Left ventricle myocardium inferior (tissue), 1 donor: ENCODE results near the gene PRSS37. TPM values are rescaled to one million over a fixed set of nuclear protein-coding genes. Genes with fewer than 3 reads are reported as not detected.

ENCODE experiments used
- DNase-seq: peaks from one replicate; pipeline ENCODE4 v3.0.0-alpha.2; 2020
- H3K27ac ChIP-seq: fragments of 200-600 bp; replicated peaks from 2 replicates; pipeline ENCODE4 v1.8.0; 2021
- H3K27me3 ChIP-seq: fragments of 200-600 bp; 2 replicates; pipeline ENCODE4 v1.8.0; 2021; ENCODE audit warnings: low read depth
- H3K36me3 ChIP-seq: fragments of 200-600 bp; 2 replicates; pipeline ENCODE4 v1.8.0; 2021
- H3K4me1 ChIP-seq: fragments of 200-600 bp; 2 replicates; pipeline ENCODE4 v1.8.0; 2021
- H3K4me3 ChIP-seq: fragments of 200-600 bp; 2 replicates; pipeline ENCODE4 v1.8.0; 2021; ENCODE audit warnings: mild to moderate bottlenecking, moderate library complexity
- H3K9me3 ChIP-seq: fragments of 200-600 bp; replicated peaks from 2 replicates; pipeline ENCODE4 v1.8.0; 2021
- CTCF ChIP-seq: fragments of 200-600 bp; IDR thresholded peaks from 2 replicates; pipeline ENCODE4 v1.8.0; 2021; ENCODE audit warnings: antibody characterized with exemption, mild to moderate bottlenecking, borderline replicate concordance
- intact Hi-C: fragments of 100-400 bp; cut with micrococcal nuclease; formaldehyde crosslinking; loops from one replicate; pipeline ENCODE4 v1.11.0; 2022
- long read RNA-seq: library from polyadenylated mRNA; unstranded; transcript quantifications from one replicate; pipeline ENCODE4 v2.0.0, GENCODE V29; 2021
- total RNA-seq: library from RNA; stranded (reverse); fragmentation: NEBNext Ultra II Directional; extraction: Animal tissue kit (Norgen Biotek cat#: 25700); gene quantifications from one replicate; pipeline ENCODE4 v1.2.1, GENCODE V29; 2021
- donor health status: DM: no; HTN: yes; CAD: no; lungs with severe emphysema.

Gene PRSS37
- not detected for total RNA-seq
- long read RNA-seq, result 0 reads

GRCh38 chr7:141841385-141841784 lies at the start of gene PRSS37:
PRSS37 (minus strand) TSS chr7:141841485; CDS start chr7:141841049, 436 bp downstream.
- no peak for TF ChIP-seq CTCF
- Histone ChIP-seq H3K4me3 (no peak within 1 kb of the TSS), H3K27me3 (no peaks in the 10 kb centered on the region), H3K27ac (no peak within 1 kb of the TSS), H3K9me3 (peaks cover 2% of the 10 kb centered on the region), H3K4me1 (no peaks in the 10 kb centered on the region), H3K36me3 (no peaks in the 10 kb centered on the region)
- DNase-seq, result no peak
- intact Hi-C loops, result no loop called here

GRCh38 chr7:141889321-141889720 lies 48.0 kb upstream of the PRSS37 start:
- H3K27ac ChIP-seq, result no peak overlapping the region
- intact Hi-C loops, result no loop called here
- no peaks in the 10 kb centered on the region for H3K36me3 ChIP-seq
- H3K4me3 ChIP-seq, result no peak overlapping the region
- H3K4me1 ChIP-seq, result no peaks in the 10 kb centered on the region
- no peaks in the 10 kb centered on the region for H3K27me3 ChIP-seq
- H3K9me3 ChIP-seq, result peaks cover 26% of the 10 kb centered on the region
- no peak for DNase-seq
- TF ChIP-seq CTCF, result no peak

GRCh38 chr7:141884539-141885225 lies 43.4 kb upstream of the PRSS37 start:
- intact Hi-C loops, result no loop called here
- no peak for DNase-seq
- H3K4me1 ChIP-seq, result no peaks in the 10 kb centered on the region
- no peak overlapping the region for H3K4me3 ChIP-seq
- H3K27ac ChIP-seq, result no peak overlapping the region
- no peaks in the 10 kb centered on the region for H3K27me3 ChIP-seq
- H3K36me3 ChIP-seq, result no peaks in the 10 kb centered on the region
- no peak for TF ChIP-seq CTCF
- H3K9me3 ChIP-seq, result peaks cover 10% of the 10 kb centered on the region

- H3K27me3 ChIP-seq, result no peaks in the 10 kb centered on the region
- TF ChIP-seq CTCF, result no peak
- no peak for DNase-seq
These were observed 39.7 kb upstream of the PRSS37 start for GRCh38 chr7:141880960-141881359.

GRCh38 chr7:141877365-141877764 lies 36.1 kb upstream of the PRSS37 start:
- Histone ChIP-seq H3K4me3 (no peak overlapping the region), H3K4me1 (no peaks in the 10 kb centered on the region), H3K9me3 (peaks cover 40% of the 10 kb centered on the region), H3K36me3 (no peaks in the 10 kb centered on the region), H3K27me3 (no peaks in the 10 kb centered on the region), H3K27ac (no peak overlapping the region)
- DNase-seq, result no peak
- intact Hi-C loops, result no loop called here
- no peak for TF ChIP-seq CTCF

More at GRCh38 chr7:141880960-141881359, 39.7 kb upstream of the PRSS37 start:
- H3K9me3 ChIP-seq, result peaks cover 24% of the 10 kb centered on the region
- H3K4me1 ChIP-seq, result no peaks in the 10 kb centered on the region
- intact Hi-C loops, result no loop called here
- no peaks in the 10 kb centered on the region for H3K36me3 ChIP-seq
- H3K4me3 ChIP-seq, result no peak overlapping the region
- no peak overlapping the region for H3K27ac ChIP-seq
